Stomach smooth muscle (tissue), 2 donors: Measurements from ENCODE around the gene FAM177B.
A peak's percentile ranks its signal among the peaks of the same experiment; 100 is the strongest.

Experiments used
- H3K27ac ChIP-seq: one replicate; pipeline ENCODE4 v1.7.0; 2013; ENCODE audit warnings: mild to moderate bottlenecking, low read length, inconsistent platforms
- H3K27me3 ChIP-seq, 2 donors: one replicate each; pipeline ENCODE4 v1.7.0; 2013; ENCODE audit warnings: low read length in 2 of 2; ENCODE audit not compliant: insufficient read depth in 2 of 2, control insufficient read depth in 1 of 2
- H3K36me3 ChIP-seq, 2 donors: one replicate each; pipeline ENCODE4 v1.7.0; 2013; ENCODE audit warnings: low read length in 2 of 2; ENCODE audit not compliant: control insufficient read depth in 2 of 2, insufficient read depth in 2 of 2
- H3K4me1 ChIP-seq: one replicate; pipeline ENCODE4 v1.7.0; 2013; ENCODE audit warnings: low read length; ENCODE audit not compliant: control insufficient read depth, insufficient read depth
- H3K4me3 ChIP-seq, 2 donors: one replicate each; pipeline ENCODE4 v1.7.0; 2013; ENCODE audit warnings: low read length in 2 of 2
- H3K9ac ChIP-seq, 2 donors: one replicate each; pipeline ENCODE4 v1.7.0; 2013; ENCODE audit warnings: low read length in 2 of 2, mild to moderate bottlenecking in 1 of 2
- H3K9me3 ChIP-seq, 2 donors: one replicate each; pipeline ENCODE4 v1.7.0; 2013; ENCODE audit warnings: low read length in 2 of 2; ENCODE audit not compliant: control insufficient read depth in 2 of 2
- donor health status: healthy.
- donor health status: Pancreatic carcinoma.

FAM177B gene

DNA sequence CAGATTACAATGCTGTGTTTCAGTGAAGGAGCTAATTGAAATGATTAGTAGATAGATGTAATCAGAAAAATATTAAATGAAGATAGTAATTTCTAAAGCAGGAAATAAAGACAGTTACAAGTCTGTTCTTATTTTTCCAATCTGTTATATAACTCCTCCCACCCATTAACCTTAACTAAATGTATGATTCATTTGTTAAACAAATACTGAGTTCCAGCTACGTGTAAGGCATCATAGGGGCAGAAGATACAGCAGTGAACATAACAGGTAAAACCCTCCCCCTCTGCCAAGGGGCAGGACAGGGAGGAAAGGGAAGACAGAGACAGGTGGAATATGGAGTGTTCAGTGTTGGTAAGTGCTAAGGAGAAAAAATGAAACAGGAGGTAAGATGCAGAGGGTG is at the start of gene FAM177B:
Gene FAM177B (plus strand): TSS at position 231 of the 400 bp plus-strand sequence. CDS start 9,344 bp downstream, outside the sequence.
- H3K27me3 ChIP-seq, result no peaks in the 10 kb centered on the region
- H3K9me3 ChIP-seq, result no peaks in the 10 kb centered on the region
- no peaks in the 10 kb centered on the region for H3K4me1 ChIP-seq
- no peak within 1 kb of the TSS for H3K27ac ChIP-seq
- no peak within 1 kb of the TSS for H3K9ac ChIP-seq
- no peak within 1 kb of the TSS for H3K4me3 ChIP-seq
- H3K36me3 ChIP-seq, result peaks cover 5 to 30% of the 10 kb centered on the region in 2 donors

- H3K9me3 ChIP-seq, result no peaks in the 10 kb centered on the region
- peaks cover 7 to 24% of the 10 kb centered on the region in 2 donors for H3K36me3 ChIP-seq
- no peak overlapping the region for H3K27ac ChIP-seq
- H3K4me3 ChIP-seq, result no peak overlapping the region
- H3K4me1 ChIP-seq, result no peaks in the 10 kb centered on the region
- no peak overlapping the region for H3K9ac ChIP-seq
- H3K27me3 ChIP-seq, result no peaks in the 10 kb centered on the region
Measured at GRCh38 chr1:222691016-222691415, 46.0 kb upstream of the FAM177B start.

GRCh38 chr1:222694927-222695326 is 42.1 kb upstream of the FAM177B start:
- no peaks in the 10 kb centered on the region for H3K9me3 ChIP-seq
- H3K36me3 ChIP-seq, result peaks cover 0 to 16% of the 10 kb centered on the region in 2 donors
- H3K4me1 ChIP-seq, result no peaks in the 10 kb centered on the region
- H3K27ac ChIP-seq, result no peak overlapping the region
- no peaks in the 10 kb centered on the region for H3K27me3 ChIP-seq
- no peak overlapping the region for H3K4me3 ChIP-seq
- H3K9ac ChIP-seq, result no peak overlapping the region

DNA sequence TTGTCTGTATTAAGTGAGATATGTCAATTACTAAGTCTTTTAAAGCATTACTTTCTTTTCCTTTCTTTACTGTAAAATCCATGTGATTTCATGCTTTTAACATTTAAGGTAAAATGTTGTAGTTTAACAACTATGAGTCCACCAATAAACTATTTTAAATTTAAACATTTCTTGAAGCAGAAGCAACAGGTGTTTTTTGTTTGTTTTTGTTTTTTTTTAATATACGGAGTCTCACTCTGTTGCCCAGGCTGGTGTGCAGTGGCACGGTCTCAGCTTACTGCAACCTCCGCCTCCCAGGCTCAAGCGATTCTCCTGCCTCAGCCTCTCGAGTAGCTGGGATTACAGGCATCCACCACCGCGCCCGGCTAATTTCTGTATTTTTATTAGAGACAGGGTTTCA is 40.3 kb upstream of the FAM177B start:
- H3K4me3 ChIP-seq, result no peak overlapping the region
- no peak overlapping the region for H3K9ac ChIP-seq
- H3K36me3 ChIP-seq, result peaks cover 0 to 19% of the 10 kb centered on the region in 2 donors
- no peak overlapping the region for H3K27ac ChIP-seq
- H3K9me3 ChIP-seq, result no peaks in the 10 kb centered on the region
- no peaks in the 10 kb centered on the region for H3K27me3 ChIP-seq
- H3K4me1 ChIP-seq, result no peaks in the 10 kb centered on the region

DNA sequence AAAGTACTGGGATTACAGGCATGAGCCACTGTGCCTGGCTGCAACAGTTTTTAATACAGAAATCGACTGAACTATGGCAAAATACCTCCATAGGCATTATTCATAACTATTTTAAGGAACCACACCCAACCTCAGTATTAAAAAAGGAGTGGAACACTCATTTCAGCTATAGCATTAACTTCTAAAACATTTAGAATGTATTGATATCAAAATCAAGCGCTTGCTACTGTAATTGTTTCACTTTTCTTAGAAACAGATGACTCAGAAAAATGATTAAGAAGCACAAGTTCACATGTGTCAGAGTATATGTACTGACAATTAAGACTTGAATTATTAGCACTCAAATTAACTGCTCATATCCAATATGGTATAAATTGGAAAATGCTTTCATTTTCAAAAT is 39.8 kb upstream of the FAM177B start:
- no peak overlapping the region for H3K27ac ChIP-seq
- H3K27me3 ChIP-seq, result no peaks in the 10 kb centered on the region
- H3K9me3 ChIP-seq, result no peaks in the 10 kb centered on the region
- peaks cover 0 to 17% of the 10 kb centered on the region in 2 donors for H3K36me3 ChIP-seq
- H3K9ac ChIP-seq, result no peak overlapping the region
- no peak overlapping the region for H3K4me3 ChIP-seq
- H3K4me1 ChIP-seq, result no peaks in the 10 kb centered on the region

GRCh38 chr1:222697826-222698225 is 39.2 kb upstream of the FAM177B start:
- Histone ChIP-seq H3K27ac (no peak overlapping the region), H3K27me3 (no peaks in the 10 kb centered on the region), H3K4me1 (no peaks in the 10 kb centered on the region), H3K9ac (no peak overlapping the region), H3K9me3 (no peaks in the 10 kb centered on the region), H3K36me3 (peaks cover 5 to 14% of the 10 kb centered on the region in 2 donors), H3K4me3 (no peak overlapping the region)

DNA sequence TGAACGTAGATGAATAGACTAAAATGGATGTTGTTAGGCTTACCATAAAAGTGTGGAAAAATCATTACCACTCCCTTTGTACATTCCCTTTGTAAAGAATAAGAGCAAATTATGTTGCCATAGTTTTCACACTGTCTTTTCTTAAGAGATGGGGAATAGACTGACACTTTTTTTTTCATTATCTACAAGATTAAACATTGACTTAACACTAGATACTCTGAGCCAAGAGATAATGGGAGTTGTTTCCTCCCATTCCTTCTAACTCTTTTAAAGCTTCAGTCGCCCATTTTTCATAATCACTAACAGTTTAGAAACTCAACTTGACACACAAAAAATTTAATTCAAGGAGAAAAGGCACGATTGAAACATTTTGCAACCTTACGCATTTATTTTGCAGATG is 34.8 kb upstream of the FAM177B start:
- Histone ChIP-seq H3K9ac (no peak overlapping the region), H3K27ac (no peak overlapping the region), H3K36me3 (peaks cover 5 to 7% of the 10 kb centered on the region in 2 donors), H3K27me3 (no peaks in the 10 kb centered on the region), H3K4me1 (no peaks in the 10 kb centered on the region), H3K9me3 (no peaks in the 10 kb centered on the region), H3K4me3 (no peak overlapping the region)

DNA sequence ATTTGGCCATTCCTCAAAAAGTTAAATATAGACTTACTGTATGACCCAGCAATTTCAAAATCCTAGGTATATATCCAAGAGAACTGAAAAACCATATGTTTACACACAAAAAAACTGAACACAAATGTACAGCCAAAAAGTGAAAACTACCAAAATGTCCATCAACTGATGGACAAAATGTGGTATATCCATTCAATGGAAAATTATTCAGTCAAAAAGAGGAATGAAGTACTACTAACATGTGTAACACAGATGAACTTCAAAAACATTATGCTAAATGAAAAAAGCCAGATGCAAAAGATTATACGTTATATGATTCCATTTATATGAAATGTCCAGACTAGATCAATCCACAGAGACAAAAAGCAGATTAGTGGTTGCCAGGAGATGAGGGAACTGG is 32.7 kb upstream of the FAM177B start:
- no peak overlapping the region for H3K27ac ChIP-seq
- H3K36me3 ChIP-seq, result peaks cover 5 to 7% of the 10 kb centered on the region in 2 donors
- H3K4me3 ChIP-seq, result no peak overlapping the region
- H3K9me3 ChIP-seq, result no peaks in the 10 kb centered on the region
- H3K4me1 ChIP-seq, result no peaks in the 10 kb centered on the region
- H3K27me3 ChIP-seq, result no peaks in the 10 kb centered on the region
- H3K9ac ChIP-seq, result no peak overlapping the region

GRCh38 chr1:222706815-222707214 is 30.2 kb upstream of the FAM177B start:
- Histone ChIP-seq H3K9me3 (no peaks in the 10 kb centered on the region), H3K4me3 (no peak overlapping the region), H3K27me3 (no peaks in the 10 kb centered on the region), H3K4me1 (peaks cover 6% of the 10 kb centered on the region), H3K9ac (no peak overlapping the region), H3K36me3 (peaks cover 3 to 5% of the 10 kb centered on the region in 2 donors), H3K27ac (no peak overlapping the region)

- Histone ChIP-seq H3K4me3 (no peak overlapping the region), H3K27ac (no peak overlapping the region), H3K4me1 (peaks cover 11% of the 10 kb centered on the region), H3K36me3 (no peaks in the 10 kb centered on the region), H3K27me3 (no peaks in the 10 kb centered on the region), H3K9ac (no peak overlapping the region), H3K9me3 (no peaks in the 10 kb centered on the region)
Measured at GRCh38 chr1:222709700-222710153, 27.3 kb upstream of the FAM177B start.

GRCh38 chr1:222711319-222712252 is 25.4 kb upstream of the FAM177B start:
- no peaks in the 10 kb centered on the region for H3K27me3 ChIP-seq
- H3K9ac ChIP-seq, result peak overlapping the region; percentile 79 to 91
- H3K4me1 ChIP-seq, result peaks cover 11% of the 10 kb centered on the region
- H3K36me3 ChIP-seq, result peaks cover 0 to 2% of the 10 kb centered on the region in 2 donors
- no peaks in the 10 kb centered on the region for H3K9me3 ChIP-seq
- H3K4me3 ChIP-seq, result peak overlapping the region; percentile 95 to 100
- peak overlapping the region; percentile 99 for H3K27ac ChIP-seq
